GM12878 (cell line): ENCODE data around the gene KCND2. TPM values are rescaled to one million over a fixed set of nuclear protein-coding genes. Genes with fewer than 3 reads are reported as not detected.

Experiments
- ATF2 ChIP-seq: IDR thresholded peaks from 2 replicates; pipeline ENCODE4 v1.6.1; 2012; ENCODE audit warnings: low read length, inconsistent platforms
- BCLAF1 ChIP-seq: fragments of 450-650 bp; IDR thresholded peaks from 2 replicates; pipeline ENCODE4 v1.6.1; 2017; ENCODE audit warnings: antibody characterized with exemption, mild to moderate bottlenecking, moderate library complexity
- E4F1 ChIP-seq: fragments of 450-650 bp; IDR thresholded peaks from 2 replicates; pipeline ENCODE4 v1.6.1; 2018; ENCODE audit warnings: borderline replicate concordance, mild to moderate bottlenecking; ENCODE audit not compliant: partially characterized antibody
- MTA2 ChIP-seq: fragments of 450-650 bp; IDR thresholded peaks from 2 replicates; pipeline ENCODE4 v1.6.1; 2016; ENCODE audit warnings: low read depth, mild to moderate bottlenecking, moderate library complexity
- PBX3 ChIP-seq: IDR thresholded peaks from 2 replicates; pipeline ENCODE4 v1.6.1; 2011; ENCODE audit warnings: mild to moderate bottlenecking, low read depth, low read length, moderate library complexity; ENCODE audit not compliant: insufficient replicate concordance
- REST ChIP-seq: IDR thresholded peaks from 2 replicates; pipeline ENCODE4 v1.6.1; 2012; ENCODE audit warnings: mild to moderate bottlenecking, low read depth, low read length
- RUNX3 ChIP-seq: IDR thresholded peaks from 2 replicates; pipeline ENCODE4 v1.6.1; 2012; ENCODE audit warnings: low read length, inconsistent platforms
- SPI1 ChIP-seq: IDR thresholded peaks from 2 replicates; pipeline ENCODE4 v1.6.1; 2011; ENCODE audit warnings: low read depth, mild to moderate bottlenecking, low read length, moderate library complexity, borderline replicate concordance; ENCODE audit not compliant: insufficient read depth
- SUPT20H ChIP-seq: IDR thresholded peaks from 2 replicates; pipeline ENCODE4 v1.6.1; 2011; ENCODE audit warnings: low read depth, mild to moderate bottlenecking, low read length, moderate library complexity, borderline replicate concordance; ENCODE audit not compliant: control insufficient read depth
- TCF12 ChIP-seq: IDR thresholded peaks from 2 replicates; pipeline ENCODE4 v1.6.1; 2011; ENCODE audit warnings: low read depth, mild to moderate bottlenecking, low read length
- ZNF207 ChIP-seq: fragments of 450-650 bp; IDR thresholded peaks from 2 replicates; pipeline ENCODE4 v1.6.1; 2014; ENCODE audit warnings: antibody characterized with exemption, mild to moderate bottlenecking, borderline replicate concordance
- polyA plus RNA-seq, 11 experiments: library from polyadenylated mRNA; depleted of rRNA in 4 of 11; unstranded in 6 of 11; stranded (reverse) in 5 of 11; fragments of >200 nt; fragmentation: Nextera tagmentation in 4 of 11; fragmentation: Illumina TruSeq in 1 of 11; extraction: Ambion mirVana in 4 of 11; extraction: Trizol in 1 of 11; gene quantifications; 1 replicate in 1 of 11; 2 replicates in 10 of 11; pipeline versions ENCODE4 v1.2.1 to v1.2.3, GENCODE V29; 2011 to 2016; ENCODE audit warnings: inconsistent platforms in 2 of 11, missing spikeins in 2 of 11, low read depth in 1 of 11
- total RNA-seq, 4 experiments: library from RNA; depleted of rRNA in 3 of 4; stranded (reverse); fragments of >200 nt in 3 of 4; fragmentation: Illumina TruSeq in 1 of 4; extraction: Trizol in 1 of 4; gene quantifications; 2 replicates each; pipeline versions ENCODE4 v1.2.1 to v1.2.3, GENCODE V29; 2013 to 2021

The KCND2 gene
- total and polyA plus RNA-seq, 10 of the 15 experiments (the other 5 are each of a cell fraction or from before 2014, with no cell fraction given): 3.6 to 22.3 (median 6.3) TPM

DNA sequence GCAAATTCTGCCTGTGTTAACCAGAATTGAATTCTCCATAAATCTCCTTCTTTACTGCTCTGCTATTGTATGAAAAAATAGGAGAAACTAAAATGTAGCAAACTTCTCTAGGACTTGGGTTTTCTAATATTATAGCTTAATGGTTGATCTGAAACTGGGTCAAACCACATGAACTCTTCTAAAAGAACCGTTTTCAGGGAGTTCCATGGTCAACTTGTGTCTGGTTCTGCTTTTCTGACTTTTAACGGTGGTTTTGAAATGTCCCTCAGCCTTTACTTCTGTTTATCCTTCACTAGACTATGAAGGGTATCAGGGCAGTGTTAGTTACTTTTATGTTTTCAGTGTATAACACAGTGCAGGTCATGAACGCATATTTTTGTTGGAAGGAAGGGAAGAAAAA, 342.7 kb downstream of the KCND2 start (continued):
- no peak for TF ChIP-seq REST
- peak; percentile 24; the same call in 1 of the 2 replicates for TF ChIP-seq ATF2
- TF ChIP-seq MTA2: peak; percentile 50; the same call in 1 of the 2 replicates
- peak; percentile 89 for TF ChIP-seq RUNX3
- no peak for TF ChIP-seq BCLAF1
- TF ChIP-seq SUPT20H: no peak
- TF ChIP-seq SPI1: peak; percentile 59; the same call in 1 of the 2 replicates
- TF ChIP-seq PBX3: no peak
- no peak for TF ChIP-seq ZNF207
- TF ChIP-seq TCF12: no peak
- no peak for TF ChIP-seq E4F1
